HG02852 (cell line): Measurements from ENCODE around the gene FOXO3.
"Not testable (repeated sequence)": the region's sequence is repeated elsewhere in the genome, so short reads cannot be mapped to it uniquely, and the experiment has no call there.

Experiments used
- ATAC-seq: cut with Tn5 transposase; IDR thresholded peaks from one replicate; pipeline ENCODE4 v1.9.1; 2021; ENCODE audit warnings: mild to moderate bottlenecking, moderate library complexity; ENCODE audit not compliant: unreplicated experiment

Gene FOXO3

GRCh38 chr6:108555399-108556052 lies 5.2 kb upstream of the FOXO3 start:
- ATAC-seq, result no peak

- ATAC-seq, result no peak
These were observed 4.5 kb upstream of the FOXO3 start for GRCh38 chr6:108556250-108556649.

GRCh38 chr6:108556866-108557493 lies 3.7 kb upstream of the FOXO3 start:
- no peak for ATAC-seq

GRCh38 chr6:108557494-108558371 lies 3.0 kb upstream of the FOXO3 start:
- ATAC-seq, result peak; percentile 17

- peak; percentile 49 for ATAC-seq
These were observed 2.2 kb upstream of the FOXO3 start for GRCh38 chr6:108558372-108559096.

DNA sequence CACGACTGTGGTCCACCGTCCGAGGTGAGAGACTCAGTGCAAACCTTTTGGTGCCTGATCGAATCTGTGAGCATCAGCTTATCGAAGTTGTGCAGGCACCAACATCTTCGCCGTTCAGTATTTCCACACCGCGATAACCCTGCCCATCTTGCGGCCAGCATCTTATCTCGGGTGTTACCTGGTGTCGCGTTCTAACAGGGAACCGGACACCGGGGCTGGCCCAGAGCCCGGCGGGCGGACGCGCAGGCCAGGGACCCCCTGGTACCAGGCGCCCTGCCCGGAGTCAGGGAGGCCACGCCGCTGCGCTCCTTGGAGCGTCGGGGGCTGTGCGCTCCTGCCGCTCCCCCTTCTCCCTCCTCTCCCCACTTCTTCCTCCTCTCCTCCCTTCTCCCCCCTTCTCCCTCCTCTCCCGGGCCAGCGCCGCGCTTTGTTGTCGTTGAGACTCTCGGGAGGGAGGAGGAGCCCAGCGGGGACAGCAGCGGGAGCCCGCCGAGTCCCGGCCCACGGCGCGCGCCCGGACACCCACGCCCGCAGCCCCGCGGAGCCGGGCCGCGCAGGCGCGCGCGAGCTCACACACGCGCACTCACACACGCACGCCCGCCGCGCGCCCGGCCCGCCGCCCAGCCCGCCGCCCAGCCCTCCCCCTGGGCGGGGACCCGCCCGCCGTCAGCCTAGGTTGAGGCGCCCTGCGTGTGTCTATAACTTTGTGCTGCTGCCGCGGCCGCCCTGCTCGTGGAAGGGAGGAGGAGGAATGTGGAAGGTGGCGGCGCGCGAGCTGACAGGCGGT lies 1.4 kb upstream of the FOXO3 start:
- peak; percentile 41 for ATAC-seq

- ATAC-seq, result peak; percentile 3
These were observed 744 bp upstream of the FOXO3 start for GRCh38 chr6:108559884-108560462.

DNA sequence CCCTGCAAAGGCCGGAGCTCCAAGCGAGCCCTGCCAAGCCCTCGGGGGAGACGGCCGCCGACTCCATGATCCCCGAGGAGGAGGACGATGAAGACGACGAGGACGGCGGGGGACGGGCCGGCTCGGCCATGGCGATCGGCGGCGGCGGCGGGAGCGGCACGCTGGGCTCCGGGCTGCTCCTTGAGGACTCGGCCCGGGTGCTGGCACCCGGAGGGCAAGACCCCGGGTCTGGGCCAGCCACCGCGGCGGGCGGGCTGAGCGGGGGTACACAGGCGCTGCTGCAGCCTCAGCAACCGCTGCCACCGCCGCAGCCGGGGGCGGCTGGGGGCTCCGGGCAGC lies 561 bp downstream of the FOXO3 start:
- not testable (repeated sequence) for ATAC-seq

DNA sequence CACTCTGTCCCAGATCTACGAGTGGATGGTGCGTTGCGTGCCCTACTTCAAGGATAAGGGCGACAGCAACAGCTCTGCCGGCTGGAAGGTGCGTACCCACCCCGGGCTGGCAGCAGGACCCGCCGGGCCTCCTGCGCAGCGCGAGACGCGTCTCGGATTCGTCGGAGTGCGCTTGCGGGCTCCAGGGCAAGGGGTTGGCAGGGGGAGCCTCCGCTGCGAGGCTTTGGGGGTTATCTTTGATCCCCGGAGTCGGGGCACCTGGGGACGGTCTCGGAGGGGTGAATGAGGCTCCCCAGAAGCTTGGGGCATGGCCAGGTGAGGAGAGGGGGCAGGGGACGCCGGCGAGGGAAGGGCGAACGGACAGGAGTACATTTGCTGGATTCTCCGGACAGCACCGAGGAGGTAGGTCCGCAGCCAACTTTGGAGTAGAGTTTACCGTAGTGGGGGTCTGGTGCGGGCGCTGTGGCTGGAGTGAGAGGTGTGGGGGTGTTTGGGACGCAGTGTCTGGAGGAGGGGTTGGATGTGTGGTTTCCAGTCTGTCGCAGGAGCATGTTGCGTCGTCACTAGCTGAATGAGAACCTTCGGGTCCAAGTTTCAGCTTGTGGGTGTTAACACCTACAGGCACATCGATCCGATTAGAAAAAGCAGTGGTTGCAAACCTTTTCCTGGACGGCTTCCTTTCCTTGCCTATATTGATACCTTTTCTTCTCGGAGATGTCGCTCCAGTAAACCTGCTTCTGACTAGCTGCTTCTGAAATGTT lies 1.2 kb downstream of the FOXO3 start:
- no peak for ATAC-seq

- no peak for ATAC-seq
These were observed 1.8 kb downstream of the FOXO3 start for GRCh38 chr6:108562503-108562993.

DNA sequence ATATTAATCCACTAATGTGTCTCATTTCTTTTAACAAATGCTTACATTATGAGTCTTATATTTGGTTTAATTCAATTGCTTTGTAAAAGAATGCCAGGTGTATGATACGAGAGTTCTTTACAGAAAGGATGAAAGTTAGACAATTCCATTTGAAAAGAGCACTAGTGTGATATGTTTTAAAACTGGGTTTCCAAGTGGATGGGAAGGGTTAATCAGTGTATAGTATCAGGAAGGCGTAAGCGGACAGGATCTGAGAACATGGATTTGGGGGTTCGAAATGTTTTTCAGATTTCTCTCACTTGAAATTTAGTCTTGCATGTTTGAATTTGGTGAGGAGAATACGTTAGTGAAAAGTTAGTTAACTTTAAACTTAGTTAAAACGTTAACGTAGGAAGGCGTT lies 2.6 kb downstream of the FOXO3 start:
- ATAC-seq, result no peak

- ATAC-seq, result no peak
These were observed 3.5 kb downstream of the FOXO3 start for GRCh38 chr6:108564178-108564577.

GRCh38 chr6:108565091-108565766 lies 4.5 kb downstream of the FOXO3 start:
- peak; percentile 65 for ATAC-seq

GRCh38 chr6:108565893-108566292 lies 5.2 kb downstream of the FOXO3 start:
- ATAC-seq, result peak; percentile 29

GRCh38 chr6:108566406-108566805 lies 5.7 kb downstream of the FOXO3 start:
- no peak for ATAC-seq

DNA sequence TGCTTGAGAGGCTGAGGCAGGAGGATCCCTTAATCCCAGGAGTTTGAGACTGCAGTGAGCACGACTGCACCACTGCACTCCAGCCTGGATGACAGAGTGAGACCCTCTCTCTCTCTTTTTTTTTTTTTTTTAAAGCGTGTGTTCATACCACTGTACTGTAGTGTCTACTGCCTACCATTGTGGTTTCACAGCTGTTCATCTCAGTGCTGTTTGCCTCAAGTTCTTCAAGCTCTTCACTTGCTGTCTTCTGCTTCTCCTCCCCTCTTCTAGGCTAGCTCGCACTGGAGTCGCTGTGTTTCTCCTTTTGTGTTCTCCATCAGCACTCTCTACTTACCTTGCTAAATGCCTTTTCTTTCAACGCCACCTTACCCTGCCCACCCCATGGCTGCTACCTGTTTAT lies 7.4 kb downstream of the FOXO3 start:
- ATAC-seq, result no peak

DNA sequence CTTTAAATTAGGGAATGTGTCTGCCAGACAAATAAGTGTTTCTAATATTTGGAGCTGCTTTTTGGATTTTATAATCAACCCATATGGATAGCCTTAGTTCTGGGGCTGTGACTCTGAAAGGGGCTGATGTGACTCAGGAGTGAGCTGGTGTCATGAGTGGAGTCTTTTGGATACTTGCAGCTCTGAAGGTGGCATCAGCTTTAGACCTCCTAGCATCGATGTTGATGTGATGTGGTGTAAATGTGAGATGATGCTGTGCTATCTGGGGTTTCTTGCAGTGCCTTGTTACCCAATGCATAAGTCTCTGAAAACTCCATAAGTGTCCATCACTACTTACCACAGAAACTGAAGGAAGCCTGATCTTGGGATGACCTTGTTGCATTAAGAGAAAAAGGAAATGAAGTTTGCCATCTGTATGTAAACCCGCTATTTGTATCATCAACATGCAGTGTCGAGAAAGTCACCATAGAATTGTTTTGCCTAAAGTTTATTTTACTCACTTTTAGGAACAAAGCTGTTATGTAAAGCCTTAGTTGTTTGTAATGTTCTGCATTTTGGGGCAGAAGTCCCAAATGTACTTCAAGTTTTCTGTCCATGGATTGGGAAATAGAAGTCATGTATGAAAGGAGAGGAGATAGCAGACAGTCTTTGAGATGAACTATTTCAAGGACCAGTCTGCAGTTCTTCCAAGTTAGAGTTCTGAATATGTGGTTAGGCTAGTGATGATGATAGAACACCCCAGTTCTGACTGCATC lies 8.0 kb downstream of the FOXO3 start:
- no peak for ATAC-seq

GRCh38 chr6:108570517-108570916 lies 9.8 kb downstream of the FOXO3 start:
- no peak for ATAC-seq
